Epithelial cell of esophagus (primary cell): Measurements from ENCODE around the gene CHST10.
A peak's percentile ranks its signal among the peaks of the same experiment; 100 is the strongest.
"Not testable (repeated sequence)": the region's sequence is repeated elsewhere in the genome, so short reads cannot be mapped to it uniquely, and the experiment has no call there.

ENCODE experiments used
- DNase-seq: peaks from one replicate; pipeline ENCODE4 v3.0.0; 2010; ENCODE audit warnings: low read depth
- H3K4me3 ChIP-seq: 2 replicates; pipeline ENCODE4 v1.5.1; 2011; ENCODE audit warnings: mild to moderate bottlenecking, low read length, control low read depth
- TF ChIP-seq, protein P1 (sequence below): IDR thresholded peaks from 2 replicates; pipeline ENCODE4 v1.5.1; 2011; ENCODE audit warnings: low read depth, mild to moderate bottlenecking, low read length, control low read depth, inconsistent platforms; ENCODE audit not compliant: insufficient read depth; ENCODE audit errors: missing control alignments

Gene CHST10

DNA sequence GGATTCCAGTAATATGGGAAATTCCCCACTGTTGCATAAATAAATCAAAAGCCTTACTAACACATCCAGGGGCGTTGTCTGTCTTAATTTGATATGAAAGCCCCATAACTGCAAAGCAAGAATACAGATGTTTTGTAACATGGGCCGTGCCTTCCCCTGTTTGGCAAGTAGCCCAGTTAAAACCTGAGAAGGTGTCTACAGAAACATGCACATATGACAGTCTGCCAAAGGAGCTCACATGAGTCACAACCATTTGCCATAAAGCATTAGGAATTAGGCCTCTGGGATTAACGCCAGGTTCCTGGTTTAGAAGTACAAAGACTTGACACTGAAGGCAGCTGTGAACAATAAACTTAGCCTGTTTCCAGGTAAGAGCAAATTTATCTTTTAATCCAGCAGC, 52.0 kb downstream of the CHST10 start:
- DNase-seq, result peak; percentile 99
- no peak overlapping the region for H3K4me3 ChIP-seq
- TF ChIP-seq, protein P1, sequence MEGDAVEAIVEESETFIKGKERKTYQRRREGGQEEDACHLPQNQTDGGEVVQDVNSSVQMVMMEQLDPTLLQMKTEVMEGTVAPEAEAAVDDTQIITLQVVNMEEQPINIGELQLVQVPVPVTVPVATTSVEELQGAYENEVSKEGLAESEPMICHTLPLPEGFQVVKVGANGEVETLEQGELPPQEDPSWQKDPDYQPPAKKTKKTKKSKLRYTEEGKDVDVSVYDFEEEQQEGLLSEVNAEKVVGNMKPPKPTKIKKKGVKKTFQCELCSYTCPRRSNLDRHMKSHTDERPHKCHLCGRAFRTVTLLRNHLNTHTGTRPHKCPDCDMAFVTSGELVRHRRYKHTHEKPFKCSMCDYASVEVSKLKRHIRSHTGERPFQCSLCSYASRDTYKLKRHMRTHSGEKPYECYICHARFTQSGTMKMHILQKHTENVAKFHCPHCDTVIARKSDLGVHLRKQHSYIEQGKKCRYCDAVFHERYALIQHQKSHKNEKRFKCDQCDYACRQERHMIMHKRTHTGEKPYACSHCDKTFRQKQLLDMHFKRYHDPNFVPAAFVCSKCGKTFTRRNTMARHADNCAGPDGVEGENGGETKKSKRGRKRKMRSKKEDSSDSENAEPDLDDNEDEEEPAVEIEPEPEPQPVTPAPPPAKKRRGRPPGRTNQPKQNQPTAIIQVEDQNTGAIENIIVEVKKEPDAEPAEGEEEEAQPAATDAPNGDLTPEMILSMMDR, result no peak

DNA sequence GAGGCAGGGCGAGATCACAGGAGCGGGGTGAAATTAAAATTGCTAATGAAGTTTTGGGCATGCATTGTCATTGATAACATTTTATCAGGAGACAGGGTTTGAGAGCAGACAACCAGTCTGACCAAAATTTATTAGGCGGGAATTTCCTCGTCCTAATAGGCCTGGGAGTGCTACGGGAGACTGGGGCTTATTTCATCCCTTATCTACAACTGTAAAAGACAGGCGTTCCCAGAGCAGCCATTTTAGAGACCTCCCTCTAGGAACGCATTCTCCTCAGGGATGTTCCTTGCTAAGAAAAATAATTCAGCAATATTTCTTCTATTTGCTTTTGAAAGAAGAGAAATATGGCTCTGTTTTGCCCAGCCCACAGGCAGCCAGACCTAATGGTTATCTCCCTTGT, 55.2 kb downstream of the CHST10 start:
- not testable (repeated sequence) for DNase-seq

DNA sequence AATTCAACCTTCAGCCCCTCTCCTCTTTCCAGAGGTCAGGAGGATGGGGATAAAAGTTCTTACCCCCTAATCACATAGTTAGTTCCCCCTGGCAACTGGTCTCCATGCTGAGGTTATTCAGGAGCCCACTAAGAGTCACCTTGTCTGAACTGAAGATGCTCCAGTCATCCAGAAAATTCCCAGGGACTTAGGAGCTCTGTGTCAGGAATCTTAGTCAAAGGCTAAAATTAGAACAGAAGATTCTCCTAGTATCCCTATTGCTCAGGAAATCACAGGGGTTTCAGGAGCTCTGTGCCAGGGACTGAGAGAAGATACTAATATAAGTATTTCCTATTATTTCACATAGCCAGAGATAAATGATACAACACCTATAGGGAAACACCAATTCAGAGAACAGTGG, 57.9 kb downstream of the CHST10 start:
- no peak overlapping the region for H3K4me3 ChIP-seq
- DNase-seq, result no peak
- TF ChIP-seq, protein P1, result no peak

More for the DNA sequence above, 55.2 kb downstream of the CHST10 start:
- not testable (repeated sequence) for H3K4me3 ChIP-seq

DNA sequence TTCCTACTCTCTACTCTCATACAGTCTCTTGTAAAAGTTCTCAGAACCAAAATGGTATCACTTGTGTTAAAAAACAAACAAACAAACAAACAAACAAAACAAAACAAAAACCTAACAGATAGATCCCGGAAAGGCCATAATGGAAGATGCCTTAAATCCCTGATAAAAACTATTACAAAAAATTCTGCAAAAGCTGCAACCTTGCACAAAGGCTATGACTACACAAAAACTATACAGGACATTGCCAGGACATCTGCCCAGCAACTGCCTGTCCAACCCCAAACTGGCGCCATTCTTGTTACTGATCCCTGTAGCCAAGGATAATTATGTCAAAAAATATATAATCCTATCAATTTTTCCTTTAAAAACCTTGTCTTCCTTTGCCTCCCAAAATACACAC, 58.9 kb downstream of the CHST10 start:
- no peak for DNase-seq

DNA sequence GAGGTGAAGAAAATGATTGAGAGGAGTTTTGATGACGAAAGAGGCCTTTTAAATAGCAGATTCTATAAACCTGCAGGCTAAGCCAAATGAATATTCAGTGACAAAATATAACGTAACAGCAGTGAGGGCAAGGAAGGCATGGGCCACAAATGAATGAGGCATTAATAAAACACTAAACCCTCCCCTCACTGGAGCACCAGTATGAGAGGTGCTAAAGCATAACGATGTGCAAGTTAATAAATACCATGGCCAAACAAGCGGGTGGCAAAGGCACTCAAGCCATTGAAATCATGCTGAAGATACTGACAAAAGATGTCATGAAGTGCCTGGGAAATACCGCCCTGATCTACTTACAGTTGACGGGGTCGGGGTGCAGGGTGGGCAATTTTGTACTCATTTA, 64.9 kb downstream of the CHST10 start:
- no peak for DNase-seq
- no peak overlapping the region for H3K4me3 ChIP-seq
- TF ChIP-seq, protein P1, result no peak

More for the DNA sequence above, 58.9 kb downstream of the CHST10 start:
- TF ChIP-seq, protein P1, result no peak
- H3K4me3 ChIP-seq, result no peak overlapping the region

DNA sequence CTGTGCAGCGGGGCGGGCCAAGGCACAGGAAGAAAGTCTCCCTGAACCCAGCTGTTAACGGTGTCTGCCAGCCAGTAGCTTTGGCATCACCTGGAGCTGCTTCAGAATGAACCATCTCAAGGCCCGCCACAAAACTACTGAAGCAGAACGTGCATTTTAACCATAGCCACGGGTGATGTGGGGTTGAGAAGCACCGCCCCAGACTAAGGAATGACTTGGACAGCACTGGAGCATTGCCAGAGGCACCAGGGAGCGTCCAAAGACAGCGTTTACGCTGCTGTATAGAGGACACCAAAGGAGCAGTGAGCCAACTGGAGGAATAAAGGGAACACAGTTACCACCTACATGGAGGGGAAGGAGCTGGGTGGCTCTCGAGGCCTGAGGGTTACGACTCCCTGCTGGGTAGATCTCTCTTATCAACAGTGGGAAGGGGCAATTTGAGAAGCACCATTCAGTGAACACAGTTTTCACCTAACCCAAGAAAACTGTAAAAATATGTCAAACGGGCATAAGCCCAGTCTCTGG, 66.7 kb downstream of the CHST10 start:
- H3K4me3 ChIP-seq, result no peak overlapping the region
- TF ChIP-seq, protein P1, result no peak
- no peak for DNase-seq

DNA sequence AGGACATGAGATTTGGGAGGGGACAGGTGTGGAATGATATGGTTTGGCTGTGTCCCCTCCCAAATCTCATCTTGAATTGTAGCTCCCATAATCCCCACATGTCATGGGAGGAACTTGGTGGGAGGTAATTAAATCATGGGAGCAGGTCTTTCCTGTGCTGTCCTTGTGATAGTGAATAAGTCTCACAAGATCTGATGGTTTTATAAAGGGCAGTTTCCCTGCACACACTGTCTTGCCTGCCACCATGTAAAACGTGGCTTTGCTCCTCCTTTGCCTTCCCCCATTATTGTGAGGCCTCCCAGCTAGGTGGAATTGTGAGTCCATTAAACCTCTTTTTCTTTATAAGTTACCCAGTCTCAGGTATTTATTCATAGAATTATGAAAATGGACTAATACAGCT, 72.3 kb downstream of the CHST10 start:
- DNase-seq, H3K4me3 ChIP-seq: not testable (repeated sequence)

DNA sequence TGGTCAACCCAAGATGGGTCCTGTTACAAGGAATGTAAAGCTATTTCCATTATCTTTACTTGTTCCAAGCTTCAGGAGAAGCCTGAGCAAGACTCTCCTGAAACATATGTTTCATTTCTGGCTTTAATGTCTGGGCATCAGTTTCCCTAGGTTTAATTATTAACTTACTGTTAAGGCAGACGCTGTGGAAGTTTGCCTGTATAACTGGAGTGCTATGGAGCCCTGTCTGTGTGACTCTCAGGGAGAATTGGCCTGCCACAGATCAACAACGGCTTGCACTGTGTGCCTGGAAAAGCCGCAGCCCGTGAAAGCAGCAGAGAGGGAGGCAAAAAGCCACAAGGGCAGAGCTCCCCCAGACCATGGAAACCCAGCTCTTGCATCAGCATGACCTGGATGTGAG, 73.0 kb downstream of the CHST10 start:
- DNase-seq, result no peak
- TF ChIP-seq, protein P1, result no peak
- no peak overlapping the region for H3K4me3 ChIP-seq

DNA sequence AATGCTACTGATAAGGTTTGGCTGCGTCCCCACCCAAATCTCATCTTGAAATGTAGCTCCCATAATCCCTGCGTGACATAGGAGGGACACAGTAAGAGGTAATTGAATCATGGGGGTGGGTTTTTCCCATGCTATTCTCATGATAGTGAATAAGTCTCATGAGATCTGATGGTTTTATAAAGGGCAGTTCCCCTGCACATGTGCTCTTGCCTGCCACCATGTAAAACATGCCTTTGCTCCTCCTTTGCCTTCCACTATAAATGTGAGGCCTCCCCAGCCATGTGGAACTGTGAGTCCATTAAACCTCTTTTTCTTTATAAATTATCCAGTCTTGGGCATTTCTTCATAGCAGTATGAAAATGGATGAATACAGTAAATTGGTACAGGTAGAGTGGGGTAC, 75.0 kb downstream of the CHST10 start:
- not testable (repeated sequence) for DNase-seq

More for the DNA sequence above, 75.0 kb downstream of the CHST10 start:
- H3K4me3 ChIP-seq, result not testable (repeated sequence)
